Measurements from ENCODE around the gene ZC3H13.

Gene ZC3H13

DNA sequence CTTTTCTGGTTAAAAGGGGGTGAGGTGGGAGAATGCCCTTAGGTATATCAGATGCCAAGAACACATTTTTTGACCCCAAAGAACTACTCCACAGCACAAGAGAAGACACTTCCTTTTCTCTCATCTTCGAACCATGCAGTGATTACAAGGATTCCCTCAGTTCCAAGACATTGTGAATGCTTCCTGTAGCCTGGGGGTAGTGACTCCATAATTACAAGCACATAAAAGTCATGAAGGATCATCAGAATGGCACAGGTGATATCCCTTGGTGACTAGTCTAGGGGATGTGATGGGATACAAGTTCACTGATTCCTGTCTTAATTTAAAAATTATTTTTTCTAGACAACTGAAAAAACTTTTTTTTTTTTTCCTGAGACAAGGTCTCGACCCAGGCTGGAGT is 78.0 kb downstream of the ZC3H13 start:
- ATAC-seq (replicated peaks): no peak
- Mint-ChIP-seq H3K4me1 (ENCODE audit: low read depth in 2 of 2) (peaks cover 0 to 21% of the 10 kb centered on the region in 2 donors), H3K27ac (no peak overlapping the region), H3K27me3 (no peaks in the 10 kb centered on the region), H3K36me3 (ENCODE audit: insufficient read depth) (peaks cover 59% of the 10 kb centered on the region), H3K4me3 (no peak overlapping the region), H3K9me3 (no peaks in the 10 kb centered on the region)
- no peak for DNase-seq

- Mint-ChIP-seq H3K27ac (peak overlapping the region in 1 of 2 donors; percentile 12), H3K36me3 (ENCODE audit: insufficient read depth) (peaks cover 83% of the 10 kb centered on the region), H3K4me1 (ENCODE audit: low read depth in 2 of 2) (peaks cover 0 to 8% of the 10 kb centered on the region in 2 donors), H3K27me3 (no peaks in the 10 kb centered on the region), H3K9me3 (no peaks in the 10 kb centered on the region), H3K4me3 (no peak overlapping the region)
- DNase-seq (no peak), ATAC-seq (replicated peaks) (no peak)
Measured at GRCh38 chr13:45967589-45967988, 85.0 kb downstream of the ZC3H13 start.

DNA sequence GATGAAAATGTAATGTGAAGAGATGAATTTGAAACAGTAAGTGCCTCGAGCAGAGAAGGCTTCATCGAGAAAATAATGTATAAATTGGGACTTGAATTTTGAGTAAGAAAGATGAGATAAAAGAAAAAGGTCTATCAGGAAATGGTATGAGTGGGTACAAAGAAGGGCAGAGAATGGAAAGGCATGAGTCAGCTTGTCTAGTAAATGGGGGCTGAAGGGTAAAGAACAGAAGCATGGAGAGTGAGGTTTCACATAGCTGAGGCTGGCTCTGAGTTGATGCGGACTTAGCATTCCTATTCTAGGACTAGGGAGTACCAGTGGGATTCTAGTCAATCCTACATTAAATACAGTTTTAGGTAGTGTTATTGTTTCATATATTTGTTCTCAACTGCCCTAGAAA is 85.8 kb downstream of the ZC3H13 start:
- ATAC-seq (replicated peaks): no peak
- peak overlapping the region in 1 of 2 donors; percentile 77 for H3K27ac Mint-ChIP-seq
- no peaks in the 10 kb centered on the region for H3K9me3 Mint-ChIP-seq
- H3K4me3 Mint-ChIP-seq: no peak overlapping the region
- peaks cover 84% of the 10 kb centered on the region for H3K36me3 Mint-ChIP-seq (ENCODE audit: insufficient read depth)
- H3K27me3 Mint-ChIP-seq: no peaks in the 10 kb centered on the region
- no peak for DNase-seq
- H3K4me1 Mint-ChIP-seq (ENCODE audit: low read depth in 2 of 2): peaks cover 0 to 6% of the 10 kb centered on the region in 2 donors

DNA sequence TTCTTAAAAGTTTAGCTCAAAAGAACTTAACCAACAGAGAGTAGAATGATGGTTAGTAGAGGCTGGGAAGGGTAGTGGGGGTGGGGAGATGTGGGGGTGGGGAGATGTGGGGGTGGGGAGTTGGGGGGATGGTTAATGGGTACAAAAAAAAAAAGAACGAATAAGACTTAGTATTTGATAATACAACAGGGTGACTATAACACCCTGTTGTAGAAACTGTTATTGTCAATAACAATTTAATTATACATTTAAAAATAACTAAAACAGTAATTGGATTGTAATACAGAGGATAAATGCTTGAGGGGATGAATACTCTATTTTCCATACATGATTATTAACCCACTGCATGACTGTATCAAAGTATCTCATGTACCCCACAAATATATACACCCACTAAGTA is 91.1 kb downstream of the ZC3H13 start:
- Mint-ChIP-seq H3K36me3 (ENCODE audit: insufficient read depth) (peaks cover 79% of the 10 kb centered on the region), H3K9me3 (no peaks in the 10 kb centered on the region), H3K27ac (no peak overlapping the region), H3K4me3 (no peak overlapping the region), H3K4me1 (ENCODE audit: low read depth in 2 of 2) (no peaks in the 10 kb centered on the region), H3K27me3 (no peaks in the 10 kb centered on the region)
- DNase-seq: no peak
- no peak for ATAC-seq (replicated peaks)

- no peaks in the 10 kb centered on the region for H3K27me3 Mint-ChIP-seq
- H3K36me3 Mint-ChIP-seq (ENCODE audit: insufficient read depth): peaks cover 41% of the 10 kb centered on the region
- no peaks in the 10 kb centered on the region for H3K9me3 Mint-ChIP-seq
- no peaks in the 10 kb centered on the region for H3K4me1 Mint-ChIP-seq (ENCODE audit: low read depth in 2 of 2)
- H3K27ac Mint-ChIP-seq: no peak overlapping the region
- no peak overlapping the region for H3K4me3 Mint-ChIP-seq
- DNase-seq (no peak), ATAC-seq (replicated peaks) (no peak)
Measured at GRCh38 chr13:45954836-45955800, 97.4 kb downstream of the ZC3H13 start.

- no peaks in the 10 kb centered on the region for H3K9me3 Mint-ChIP-seq
- H3K4me1 Mint-ChIP-seq (ENCODE audit: low read depth in 2 of 2): no peaks in the 10 kb centered on the region
- H3K4me3 Mint-ChIP-seq: no peak overlapping the region
- no peak for ATAC-seq (replicated peaks)
- H3K36me3 Mint-ChIP-seq (ENCODE audit: insufficient read depth): peaks cover 22% of the 10 kb centered on the region
- DNase-seq: no peak
- no peak overlapping the region for H3K27ac Mint-ChIP-seq
- no peaks in the 10 kb centered on the region for H3K27me3 Mint-ChIP-seq
Measured at GRCh38 chr13:45953082-45953481, 99.5 kb downstream of the ZC3H13 start.

GRCh38 chr13:45951724-45952123 is 100.8 kb downstream of the ZC3H13 start:
- Mint-ChIP-seq H3K4me3 (no peak overlapping the region), H3K36me3 (ENCODE audit: insufficient read depth) (peaks cover 11% of the 10 kb centered on the region), H3K4me1 (ENCODE audit: low read depth in 2 of 2) (no peaks in the 10 kb centered on the region), H3K27me3 (no peaks in the 10 kb centered on the region), H3K9me3 (no peaks in the 10 kb centered on the region), H3K27ac (no peak overlapping the region)
- DNase-seq (no peak), ATAC-seq (replicated peaks) (no peak)

DNA sequence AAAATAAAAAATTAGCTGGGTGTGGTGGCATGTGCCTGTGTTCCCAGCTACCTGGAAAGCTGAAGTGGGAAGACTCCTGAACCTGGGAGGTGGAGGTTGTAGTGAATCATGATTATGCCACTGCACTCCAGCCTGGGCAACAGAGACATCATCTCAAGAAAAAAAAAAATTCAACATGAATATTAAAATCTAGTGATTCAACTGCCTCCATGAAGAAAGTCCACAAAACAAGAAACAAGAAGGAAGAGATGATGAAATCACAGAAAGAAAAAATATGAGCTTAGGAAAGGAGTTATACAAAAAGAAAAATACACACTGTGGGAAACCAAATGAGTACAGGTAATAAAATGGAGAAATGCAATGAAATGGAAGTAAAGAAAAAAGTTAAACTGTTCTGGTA is 101.4 kb downstream of the ZC3H13 start:
- H3K9me3 Mint-ChIP-seq: no peaks in the 10 kb centered on the region
- DNase-seq (no peak), ATAC-seq (replicated peaks) (no peak)
- no peak overlapping the region for H3K4me3 Mint-ChIP-seq
- no peaks in the 10 kb centered on the region for H3K27me3 Mint-ChIP-seq
- no peak overlapping the region for H3K27ac Mint-ChIP-seq
- H3K36me3 Mint-ChIP-seq (ENCODE audit: insufficient read depth): peaks cover 6% of the 10 kb centered on the region
- no peaks in the 10 kb centered on the region for H3K4me1 Mint-ChIP-seq (ENCODE audit: low read depth in 2 of 2)

GRCh38 chr13:45950386-45951000 is 102.1 kb downstream of the ZC3H13 start:
- Mint-ChIP-seq H3K4me3 (no peak overlapping the region), H3K4me1 (ENCODE audit: low read depth in 2 of 2) (no peaks in the 10 kb centered on the region), H3K27ac (peak overlapping the region; percentile 7 to 15), H3K9me3 (no peaks in the 10 kb centered on the region), H3K27me3 (no peaks in the 10 kb centered on the region), H3K36me3 (ENCODE audit: insufficient read depth) (no peaks in the 10 kb centered on the region)
- DNase-seq: no peak
- peak; percentile 17 for ATAC-seq (replicated peaks)

- Mint-ChIP-seq H3K27ac (no peak overlapping the region), H3K27me3 (no peaks in the 10 kb centered on the region), H3K9me3 (no peaks in the 10 kb centered on the region), H3K4me3 (no peak overlapping the region), H3K36me3 (ENCODE audit: insufficient read depth) (no peaks in the 10 kb centered on the region), H3K4me1 (ENCODE audit: low read depth in 2 of 2) (no peaks in the 10 kb centered on the region)
- ATAC-seq (replicated peaks) (no peak), DNase-seq (no peak)
Measured at GRCh38 chr13:45949161-45949560, 103.4 kb downstream of the ZC3H13 start.

- peaks cover 7 to 13% of the 10 kb centered on the region in 2 donors for H3K27me3 Mint-ChIP-seq
- H3K4me3 Mint-ChIP-seq: no peak overlapping the region
- DNase-seq (no peak), ATAC-seq (replicated peaks) (no peak)
- no peaks in the 10 kb centered on the region for H3K9me3 Mint-ChIP-seq
- H3K4me1 Mint-ChIP-seq (ENCODE audit: low read depth in 2 of 2): no peaks in the 10 kb centered on the region
- H3K27ac Mint-ChIP-seq: no peak overlapping the region
- H3K36me3 Mint-ChIP-seq (ENCODE audit: insufficient read depth): no peaks in the 10 kb centered on the region
Measured at GRCh38 chr13:45943965-45944364, 108.6 kb downstream of the ZC3H13 start.

GRCh38 chr13:45943120-45943519 is 109.4 kb downstream of the ZC3H13 start:
- ATAC-seq (replicated peaks) (no peak), DNase-seq (no peak)
- H3K4me3 Mint-ChIP-seq: no peak overlapping the region
- H3K27me3 Mint-ChIP-seq: peaks cover 7 to 13% of the 10 kb centered on the region in 2 donors
- H3K9me3 Mint-ChIP-seq: no peaks in the 10 kb centered on the region
- no peaks in the 10 kb centered on the region for H3K4me1 Mint-ChIP-seq (ENCODE audit: low read depth in 2 of 2)
- H3K27ac Mint-ChIP-seq: no peak overlapping the region
- H3K36me3 Mint-ChIP-seq (ENCODE audit: insufficient read depth): no peaks in the 10 kb centered on the region

DNA sequence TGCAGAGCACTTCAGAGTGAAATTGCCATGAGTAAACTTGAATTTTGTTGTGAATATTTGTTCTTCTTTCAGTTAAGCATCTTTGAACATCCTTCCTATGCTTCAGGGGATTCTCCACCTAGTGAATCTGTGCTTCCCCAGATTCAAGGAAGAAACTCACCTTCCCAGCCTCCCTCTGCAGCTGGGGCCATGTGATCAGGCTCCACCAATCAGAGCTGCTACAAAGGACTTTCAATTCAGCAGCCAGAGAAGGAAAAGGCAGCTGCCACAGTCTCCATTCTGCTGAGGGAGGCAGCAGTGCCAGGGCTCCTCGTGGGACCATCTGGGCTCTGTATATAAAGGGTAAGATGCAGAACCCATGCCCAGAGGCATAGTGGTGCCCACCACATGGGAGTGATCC is 111.3 kb downstream of the ZC3H13 start:
- Mint-ChIP-seq H3K9me3 (no peaks in the 10 kb centered on the region), H3K4me3 (no peak overlapping the region), H3K36me3 (ENCODE audit: insufficient read depth) (no peaks in the 10 kb centered on the region)

GRCh38 chr13:45940061-45940460 is 112.5 kb downstream of the ZC3H13 start:
- Mint-ChIP-seq H3K36me3 (ENCODE audit: insufficient read depth) (no peaks in the 10 kb centered on the region), H3K9me3 (no peaks in the 10 kb centered on the region), H3K4me3 (no peak overlapping the region), H3K27me3 (peaks cover 7 to 21% of the 10 kb centered on the region in 2 donors), H3K4me1 (ENCODE audit: low read depth in 2 of 2) (no peaks in the 10 kb centered on the region), H3K27ac (no peak overlapping the region)
- ATAC-seq (replicated peaks): no peak
- no peak for DNase-seq

More for the DNA sequence above, 111.3 kb downstream of the ZC3H13 start:
- DNase-seq: no peak
- peaks cover 7 to 13% of the 10 kb centered on the region in 2 donors for H3K27me3 Mint-ChIP-seq
- no peak overlapping the region for H3K27ac Mint-ChIP-seq
- H3K4me1 Mint-ChIP-seq (ENCODE audit: low read depth in 2 of 2): no peaks in the 10 kb centered on the region
- no peak for ATAC-seq (replicated peaks)
